NCI-H2196 (cell line): ENCODE results near the gene MAP4K3.

ENCODE experiments used
- DNase-seq: peaks from one replicate; lab custom pipeline; 2025; ENCODE audit not compliant: unreplicated experiment; lab: John Stamatoyannopoulos, UW

The MAP4K3 gene

DNA sequence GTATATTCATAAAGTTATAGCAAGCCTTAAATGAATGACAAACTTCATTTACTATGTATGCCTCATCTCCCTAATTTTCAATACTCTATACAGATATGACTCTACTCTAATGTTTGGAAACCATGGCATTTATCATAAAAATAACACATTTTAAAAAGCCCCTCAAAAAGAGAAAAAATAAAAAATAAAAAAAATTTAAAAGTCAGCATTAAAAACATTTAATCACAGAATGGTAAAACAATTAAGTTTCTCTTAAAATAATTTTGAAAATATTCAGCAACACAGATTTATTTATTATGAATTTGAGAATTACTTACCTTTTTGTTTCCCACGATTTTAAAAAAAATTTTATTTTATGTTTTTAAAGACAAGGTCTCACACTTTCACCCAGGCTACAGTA is 128.3 kb downstream of the MAP4K3 start:
- no peak for DNase-seq

DNA sequence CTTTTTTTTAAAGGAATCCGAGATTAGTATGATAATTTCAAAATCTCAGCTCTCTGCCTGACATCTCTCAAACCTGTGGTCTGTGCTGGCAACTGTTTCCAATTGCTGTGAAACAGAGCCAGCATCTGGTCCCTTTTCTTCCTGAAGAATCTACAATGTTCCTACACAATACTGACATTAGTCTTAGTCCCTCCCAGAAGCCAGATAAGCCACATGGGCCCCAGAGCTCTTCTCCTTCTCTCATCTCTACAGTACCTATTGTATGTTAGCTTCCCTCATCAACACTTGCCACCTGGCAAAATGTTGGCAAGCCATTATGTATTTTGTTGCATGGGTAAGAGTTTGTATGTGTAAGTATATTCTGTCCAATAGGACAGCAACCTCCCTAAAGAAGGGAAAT is 130.5 kb downstream of the MAP4K3 start:
- DNase-seq = no peak

DNA sequence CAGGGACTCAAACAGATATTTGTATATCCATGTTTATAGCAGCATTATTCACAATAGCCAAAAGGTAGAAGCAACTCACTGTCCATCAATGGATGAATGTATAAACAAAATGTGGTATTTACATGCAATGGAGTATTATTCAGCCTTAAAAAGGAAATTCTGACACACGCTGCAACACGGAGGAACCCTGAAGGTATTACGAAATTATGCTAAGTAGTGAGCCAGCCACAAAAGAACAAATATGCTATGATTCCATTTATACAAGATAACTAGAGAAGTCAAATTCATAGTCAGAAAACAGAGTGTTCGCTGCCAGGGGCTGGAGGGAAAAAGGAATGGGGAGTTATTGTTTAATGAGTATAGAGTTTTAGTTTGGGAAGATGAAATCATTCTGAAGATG is 132.4 kb downstream of the MAP4K3 start:
- no peak for DNase-seq

GRCh38 chr2:39304200-39304599 is 132.9 kb downstream of the MAP4K3 start:
- no peak for DNase-seq

DNA sequence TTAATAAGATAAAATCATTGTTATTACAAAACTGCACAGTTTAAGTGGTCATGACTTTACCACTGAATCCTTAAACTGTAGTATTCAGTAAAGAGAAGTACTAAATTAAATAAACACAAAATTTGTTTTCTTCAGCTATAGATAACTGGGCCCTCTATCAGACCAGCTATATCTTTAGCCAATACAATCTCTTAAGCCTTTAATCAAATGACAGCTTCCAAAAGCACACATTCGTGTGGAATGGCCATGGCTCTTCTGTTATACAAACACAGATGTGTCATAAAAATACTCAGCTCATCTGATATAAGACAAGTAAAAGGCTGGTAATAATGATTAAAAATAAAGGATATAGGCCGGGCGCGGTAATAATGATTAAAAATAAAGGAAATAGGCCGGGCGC is 135.7 kb downstream of the MAP4K3 start:
- DNase-seq = no peak

DNA sequence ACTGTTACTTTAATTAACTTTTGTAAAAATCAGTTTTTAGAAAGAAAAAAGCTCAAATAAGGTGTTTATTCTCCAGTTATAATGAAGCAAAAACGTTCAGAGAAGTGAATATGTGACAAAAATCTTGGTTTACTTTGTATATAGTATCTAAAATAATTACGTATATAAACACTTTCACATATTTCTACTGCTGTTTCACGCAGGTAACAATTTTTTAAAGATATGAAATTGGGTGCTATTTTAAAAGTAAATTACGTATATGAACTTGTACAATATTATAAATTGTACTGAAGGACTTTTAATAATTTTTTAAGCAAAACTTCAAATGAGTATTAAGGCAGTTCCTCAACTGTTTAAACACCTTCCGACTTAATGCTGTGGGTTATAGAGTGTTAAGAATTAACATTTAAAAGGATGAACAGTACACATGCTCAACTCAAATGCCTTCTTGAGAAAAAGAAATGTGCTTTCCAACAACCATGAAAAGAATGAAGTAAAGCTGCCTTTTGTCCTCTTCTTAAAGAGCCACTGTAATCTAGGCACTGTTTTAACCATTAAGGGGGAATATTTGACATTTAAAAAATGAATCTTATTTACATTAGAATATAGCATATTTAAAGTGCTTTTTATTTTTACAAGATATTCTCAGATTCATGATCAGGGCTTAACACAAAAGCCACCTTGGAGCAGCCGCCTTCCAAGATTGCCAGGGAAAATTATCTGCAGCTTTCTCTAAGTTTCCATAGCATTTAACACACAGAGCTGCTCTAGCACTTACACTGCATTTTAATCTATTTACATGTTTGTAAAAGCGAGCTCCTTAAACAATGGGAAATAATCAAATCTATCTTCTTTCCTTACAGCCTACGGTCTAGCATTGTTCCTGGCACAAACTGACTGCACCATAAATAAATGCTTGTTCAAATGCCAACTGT is 136.8 kb downstream of the MAP4K3 start:
- no peak for DNase-seq

GRCh38 chr2:39290433-39290832 is 146.7 kb downstream of the MAP4K3 start:
- DNase-seq = no peak

GRCh38 chr2:39289609-39290008 is 147.5 kb downstream of the MAP4K3 start:
- DNase-seq = no peak

DNA sequence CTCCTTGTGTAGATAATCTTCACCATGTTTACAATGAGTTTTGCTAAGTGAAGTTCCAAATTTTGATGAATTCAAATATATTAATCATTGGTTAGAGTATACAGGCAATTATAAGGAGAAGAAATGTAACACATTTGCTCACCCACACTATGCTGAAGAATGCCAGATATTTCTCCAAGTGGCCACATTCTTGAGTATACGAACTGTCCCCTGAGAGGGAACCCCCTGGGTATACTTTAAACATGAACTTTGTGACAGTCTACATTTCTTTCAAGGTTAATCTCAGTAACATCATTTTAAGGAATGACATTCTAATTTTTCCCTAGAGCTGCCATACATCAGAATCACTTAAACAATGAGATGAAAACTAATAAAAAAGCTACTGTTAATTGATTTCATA is 153.5 kb downstream of the MAP4K3 start:
- no peak for DNase-seq

GRCh38 chr2:39281391-39281790 is 155.7 kb downstream of the MAP4K3 start:
- DNase-seq = no peak

GRCh38 chr2:39275016-39275415 is 162.1 kb downstream of the MAP4K3 start:
- DNase-seq = no peak

GRCh38 chr2:39269941-39270340 is 167.1 kb downstream of the MAP4K3 start:
- no peak for DNase-seq

DNA sequence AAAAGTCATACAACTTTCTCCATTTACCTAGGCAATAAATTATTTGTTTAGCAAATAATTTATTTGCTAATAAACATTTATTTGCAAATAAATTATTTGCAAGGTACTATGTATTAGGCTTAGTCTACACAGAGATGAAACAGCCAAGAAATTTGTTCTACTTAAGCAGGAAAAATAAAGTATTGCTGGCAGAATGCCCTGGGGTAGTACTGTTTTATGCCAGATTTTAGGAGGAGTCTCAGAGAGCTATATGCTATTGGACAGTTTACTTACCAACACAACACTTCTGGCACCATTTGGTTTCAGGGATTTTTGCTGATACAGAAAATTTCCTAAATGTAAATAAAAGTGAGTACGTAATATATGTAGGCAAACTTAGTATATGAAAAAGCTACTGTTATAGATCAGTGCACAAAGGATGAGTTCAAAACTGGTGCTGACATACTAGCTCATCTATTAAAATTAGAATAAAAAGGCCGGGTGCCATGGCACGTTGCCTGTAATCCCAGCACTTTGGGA is 170.1 kb downstream of the MAP4K3 start:
- DNase-seq = no peak

GRCh38 chr2:39266139-39266805 is 170.8 kb downstream of the MAP4K3 start:
- DNase-seq = no peak

GRCh38 chr2:39265315-39265714 is 171.8 kb downstream of the MAP4K3 start:
- no peak for DNase-seq

- DNase-seq = no peak
These were observed 172.4 kb downstream of the MAP4K3 start for GRCh38 chr2:39264733-39265132.

DNA sequence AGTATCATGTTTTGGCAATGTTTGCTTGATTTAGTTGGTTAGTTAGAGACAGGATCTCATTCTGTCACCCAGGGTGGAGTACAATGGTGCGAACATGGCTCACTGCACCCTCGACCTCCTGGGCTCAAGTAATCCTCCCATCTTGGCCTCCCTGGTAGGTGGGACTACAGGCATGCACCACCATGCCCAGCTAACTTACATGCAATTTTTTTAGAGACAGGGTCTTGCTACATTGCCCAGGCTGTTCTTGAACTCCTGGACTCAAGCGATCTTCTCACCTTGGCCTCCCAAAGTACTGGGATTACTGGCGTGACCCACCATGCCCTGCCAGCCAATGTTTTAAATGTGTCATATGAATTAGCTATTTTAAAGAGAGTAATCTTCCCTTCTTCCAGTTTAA is 177.0 kb downstream of the MAP4K3 start:
- no peak for DNase-seq

- DNase-seq = no peak
These were observed 181.0 kb downstream of the MAP4K3 start for GRCh38 chr2:39256040-39256439.

GRCh38 chr2:39252888-39253518 is 184.1 kb downstream of the MAP4K3 start:
- DNase-seq = no peak

DNA sequence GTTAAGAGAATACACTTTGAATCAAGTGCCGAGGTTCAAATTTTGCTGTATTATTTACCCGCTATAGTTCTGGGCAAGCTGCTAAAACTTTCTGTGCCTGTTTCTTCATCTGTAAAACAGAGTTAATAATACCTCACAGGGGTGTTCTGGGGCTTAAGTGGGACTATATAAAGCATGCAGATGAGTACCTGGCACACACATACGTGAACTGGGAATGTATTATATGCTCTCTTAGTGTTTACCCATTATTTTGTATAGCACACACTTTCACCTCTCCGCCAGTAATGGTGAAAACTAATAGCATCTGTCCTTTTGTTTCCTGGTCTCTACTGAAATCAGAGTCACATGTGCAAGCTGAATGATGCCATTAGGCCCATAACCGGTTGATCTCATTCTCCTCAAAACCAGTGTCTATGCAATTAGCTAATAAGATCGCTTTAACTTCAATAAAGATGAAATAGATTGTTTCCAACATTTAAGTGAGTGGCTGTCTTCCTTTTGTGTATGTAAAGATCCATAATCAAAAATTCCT is 189.5 kb downstream of the MAP4K3 start:
- DNase-seq = no peak

DNA sequence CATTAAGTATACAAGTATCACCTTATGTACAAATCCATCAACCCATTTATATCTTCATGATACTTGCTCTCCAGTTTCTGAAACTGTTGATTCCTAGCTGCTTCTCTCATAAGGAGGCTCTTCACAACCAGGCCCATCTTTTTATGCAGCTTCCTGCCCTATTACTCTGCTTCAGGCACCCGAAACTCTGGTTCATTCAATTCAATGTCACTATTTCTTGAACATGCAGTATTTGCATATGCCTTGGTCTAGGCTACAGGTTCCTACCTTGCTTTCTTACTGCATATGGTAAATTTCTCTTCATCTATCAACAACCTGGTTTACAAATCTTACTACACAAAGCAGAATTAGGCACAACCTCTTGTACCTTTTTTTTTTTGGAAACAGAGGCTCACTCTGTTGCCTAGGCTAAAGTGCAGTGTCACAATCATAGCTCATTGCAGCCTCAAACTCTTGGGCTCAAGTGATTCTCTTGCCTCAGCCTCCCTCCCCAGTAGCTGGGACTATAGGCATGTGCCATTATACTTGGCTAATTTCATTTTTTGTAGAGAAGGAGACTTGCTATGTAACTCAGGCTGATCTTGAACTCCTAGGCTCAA is 190.6 kb downstream of the MAP4K3 start:
- DNase-seq = no peak
